GM12878 (cell line): ENCODE results near the gene RHOB.

Experiments
- CEBPB ChIP-seq, 2 experiments: fragments of 150-350 bp in 1 of 2; IDR thresholded peaks; 2 replicates each; pipeline ENCODE4 v1.6.1; 2012 to 2014; ENCODE audit warnings: low read depth in 2 of 2, low read length in 2 of 2, borderline replicate concordance in 1 of 2, inconsistent platforms in 1 of 2
- CHD1 ChIP-seq: IDR thresholded peaks from 2 replicates; pipeline ENCODE4 v1.6.1; 2012; ENCODE audit warnings: low read depth, low read length, improper control_type of control experiment
- CTCF ChIP-seq, 3 experiments: IDR thresholded peaks in 2 of 3; conservative IDR thresholded peaks in 1 of 3; 2 replicates each; pipeline ENCODE4 v1.5.1; 2011; ENCODE audit warnings: low read depth in 3 of 3, low read length in 3 of 3, mild to moderate bottlenecking in 3 of 3, control low read depth in 2 of 3, moderate library complexity in 2 of 3, inconsistent platforms in 1 of 3, mixed read lengths in 1 of 3; ENCODE audit not compliant: control insufficient read depth in 2 of 3, insufficient read depth in 1 of 3; ENCODE audit errors: extremely low read depth in 1 of 3
- E2F4 ChIP-seq: IDR thresholded peaks from 2 replicates; pipeline ENCODE4 v1.6.1; 2012; ENCODE audit warnings: low read depth, low read length, improper control_type of control experiment
- NR2F1 ChIP-seq: fragments of 450-650 bp; conservative IDR thresholded peaks from 2 replicates; pipeline ENCODE4 v1.6.1; 2017; ENCODE audit warnings: mild to moderate bottlenecking
- POLR2A ChIP-seq: IDR thresholded peaks from 2 replicates; pipeline ENCODE4 v1.6.1; 2011; ENCODE audit warnings: low read depth, mild to moderate bottlenecking, low read length
- RB1 ChIP-seq: fragments of 450-650 bp; formaldehyde crosslinking; IDR thresholded peaks from 2 replicates; pipeline ENCODE4 v1.6.1; 2017; ENCODE audit warnings: mild to moderate bottlenecking, borderline replicate concordance
- RFX5 ChIP-seq: IDR thresholded peaks from 2 replicates; pipeline ENCODE4 v1.6.1; 2011; ENCODE audit warnings: low read depth, low read length, improper control_type of control experiment
- SPI1 ChIP-seq: IDR thresholded peaks from 2 replicates; pipeline ENCODE4 v1.6.1; 2011; ENCODE audit warnings: low read depth, mild to moderate bottlenecking, low read length, moderate library complexity, borderline replicate concordance; ENCODE audit not compliant: insufficient read depth
- SREBF2 ChIP-seq: IDR thresholded peaks from 2 replicates; pipeline ENCODE4 v1.6.1; 2012; ENCODE audit warnings: mild to moderate bottlenecking, low read length
- YY1 ChIP-seq: IDR thresholded peaks from 2 replicates; pipeline ENCODE4 v1.6.1; 2011; ENCODE audit warnings: low read depth, mild to moderate bottlenecking, low read length

GRCh38 chr2:20425884-20426283 lies 21.0 kb upstream of the RHOB start:
- TF ChIP-seq CHD1 (no peak), E2F4 (no peak), SPI1 (no peak), POLR2A (no peak), CTCF (IDR thresholded peaks at IDR 0.05 in 2 of 3, conservative IDR thresholded peaks at IDR 0.05 in 1 of 3; ENCODE audit: control insufficient read depth in 2 of 3, extremely low read depth in 1 of 3, insufficient read depth in 1 of 3, low read depth in 3 of 3, low read length in 3 of 3) (no peak), RB1 (no peak), NR2F1 (no peak), RFX5 (no peak), SREBF2 (no peak), CEBPB (IDR thresholded peaks at IDR 0.05; ENCODE audit: borderline replicate concordance in 1 of 2, low read depth in 2 of 2, low read length in 2 of 2) (no peak), YY1 (no peak)
